LHCN-M2 (cell line): ENCODE measurements around the gene ATAD1. TPM values are rescaled to one million over a fixed set of nuclear protein-coding genes. Genes with fewer than 3 reads are reported as not detected.

Experiments
- DNase-seq: peaks from one replicate; pipeline ENCODE4 v3.0.0-alpha.2; 2012; ENCODE audit warnings: low read depth
- total RNA-seq: library from RNA; depleted of rRNA; stranded (reverse); fragments of >200 nt; gene quantifications from 2 replicates; pipeline ENCODE4 v1.2.3, GENCODE V29; 2014; rRNA removed

The ATAD1 gene
- total RNA-seq, 1 experiment from 2014 or later = 32.3 TPM

- no peak for DNase-seq
Observed at GRCh38 chr10:87715552-87716347, 102.3 kb downstream of the ATAD1 start.

GRCh38 chr10:87713707-87714106, 104.3 kb downstream of the ATAD1 start:
- no peak for DNase-seq

GRCh38 chr10:87712913-87713616, 105.0 kb downstream of the ATAD1 start:
- DNase-seq = no peak

GRCh38 chr10:87707254-87707653, 110.8 kb downstream of the ATAD1 start:
- DNase-seq = no peak

- no peak for DNase-seq
Observed at GRCh38 chr10:87706731-87707130, 111.3 kb downstream of the ATAD1 start.

- DNase-seq = no peak
Observed at GRCh38 chr10:87705339-87705738, 112.7 kb downstream of the ATAD1 start.

- no peak for DNase-seq
Observed at GRCh38 chr10:87703771-87704170, 114.3 kb downstream of the ATAD1 start.

- no peak for DNase-seq
Observed at GRCh38 chr10:87702973-87703294, 115.1 kb downstream of the ATAD1 start.

GRCh38 chr10:87702260-87702972, 115.6 kb downstream of the ATAD1 start:
- no peak for DNase-seq

Other genes starting within 250 kb of the ATAD1 start
- 34.5 and 41.2 TPM in 2 replicates for gene PAPSS2, start 158.3 kb downstream of the ATAD1 start, total RNA-seq
- gene KLLN, start 45.3 kb upstream of the ATAD1 start, total RNA-seq = 0.77 and 0.92 TPM in 2 replicates
- gene PTEN, start 45.4 kb upstream of the ATAD1 start, total RNA-seq = 43.5 and 50.1 TPM in 2 replicates